Peyer's patch (tissue), 4 donors: ENCODE measurements around the gene SH3TC1. TPM values are rescaled to one million over a fixed set of nuclear protein-coding genes. Genes with fewer than 3 reads are reported as not detected.

Experiments used
- DNase-seq, 3 donors: peaks; one replicate each; pipeline ENCODE4 v3.0.0-alpha.2; 2017 to 2019
- H3K27ac ChIP-seq, 4 donors: fragments of 200-600 bp; sonication (generic); one replicate each; pipeline ENCODE4 v1.5.1; 2016 to 2019
- H3K27me3 ChIP-seq, 2 donors: fragments of 200-600 bp; sonication (generic); one replicate each; pipeline ENCODE4 v1.5.1; 2019
- H3K36me3 ChIP-seq, 3 donors: fragments of 200-600 bp; sonication (generic); one replicate each; pipeline ENCODE4 v1.5.1; 2016 to 2019
- H3K4me1 ChIP-seq, 4 donors: fragments of 200-600 bp; sonication (generic); one replicate each; pipeline ENCODE4 v1.5.1; 2016 to 2019
- H3K4me3 ChIP-seq, 4 donors: fragments of 200-600 bp; sonication (generic); 1 replicate in 3 of 4; 2 replicates in 1 of 4; pipeline ENCODE4 v1.5.1; 2016 to 2019; ENCODE audit warnings: mild to moderate bottlenecking in 1 of 4
- H3K9me3 ChIP-seq, 4 donors: fragments of 200-600 bp; sonication (generic); one replicate each; pipeline ENCODE4 v1.5.1; 2016 to 2019; ENCODE audit warnings: mild to moderate bottlenecking in 1 of 4
- CTCF ChIP-seq, 6 experiments: fragments of 450-650 bp in 4 of 6; fragments of 200-600 bp in 2 of 6; sonication (generic) in 1 of 6; IDR thresholded peaks; one replicate each; pipeline ENCODE4 v1.5.1; 2017 to 2019; ENCODE audit warnings: antibody characterized with exemption in 6 of 6, mild to moderate bottlenecking in 3 of 6, moderate library complexity in 1 of 6
- POLR2A ChIP-seq, 2 donors: fragments of 450-650 bp; IDR thresholded peaks; one replicate each; pipeline ENCODE4 v1.5.1; 2017; ENCODE audit warnings: antibody characterized with exemption in 2 of 2, mild to moderate bottlenecking in 2 of 2, moderate library complexity in 2 of 2
- total RNA-seq, 4 donors: library from RNA; depleted of rRNA; stranded (reverse); fragments of >200 nt; gene quantifications; one replicate each; pipeline ENCODE4 v1.1.0, GENCODE V29; 2016

The SH3TC1 gene
- total RNA-seq, 4 donors from 2014 or later = 4.2 to 88.3 (median 11.8) TPM

- TF ChIP-seq POLR2A (IDR thresholded peaks at IDR 0.05) = no peak
- TF ChIP-seq CTCF (IDR thresholded peaks at IDR 0.05) = no peak
- no peaks in the 10 kb centered on the region for H3K36me3 ChIP-seq
- no peak overlapping the region for H3K27ac ChIP-seq
- H3K4me3 ChIP-seq = no peak overlapping the region
- peaks cover 0 to 9% (median 2%) of the 10 kb centered on the region in 4 donors for H3K4me1 ChIP-seq
- no peaks in the 10 kb centered on the region for H3K27me3 ChIP-seq
- H3K9me3 ChIP-seq = no peaks in the 10 kb centered on the region
- DNase-seq = no peak
These were observed 11.5 kb downstream of the SH3TC1 start for GRCh38 chr4:8210616-8211015.

GRCh38 chr4:8211251-8211650 is 12.2 kb downstream of the SH3TC1 start:
- DNase-seq = no peak
- no peak for TF ChIP-seq CTCF (IDR thresholded peaks at IDR 0.05)
- no peak for TF ChIP-seq POLR2A (IDR thresholded peaks at IDR 0.05)
- Histone ChIP-seq H3K4me1 (peaks cover 0 to 3% (median 1%) of the 10 kb centered on the region in 4 donors), H3K36me3 (no peaks in the 10 kb centered on the region), H3K27ac (no peak overlapping the region), H3K27me3 (no peaks in the 10 kb centered on the region), H3K9me3 (no peaks in the 10 kb centered on the region), H3K4me3 (no peak overlapping the region)

- Histone ChIP-seq H3K27ac (no peak overlapping the region), H3K27me3 (no peaks in the 10 kb centered on the region), H3K9me3 (no peaks in the 10 kb centered on the region), H3K4me1 (no peaks in the 10 kb centered on the region), H3K36me3 (no peaks in the 10 kb centered on the region), H3K4me3 (no peak overlapping the region)
- TF ChIP-seq CTCF (IDR thresholded peaks at IDR 0.05) = no peak
- no peak for TF ChIP-seq POLR2A (IDR thresholded peaks at IDR 0.05)
- no peak for DNase-seq
These were observed 12.9 kb downstream of the SH3TC1 start for GRCh38 chr4:8211737-8212581.

- no peak overlapping the region for H3K27ac ChIP-seq
- no peaks in the 10 kb centered on the region for H3K9me3 ChIP-seq
- H3K27me3 ChIP-seq = no peaks in the 10 kb centered on the region
- TF ChIP-seq POLR2A (IDR thresholded peaks at IDR 0.05) (no peak), CTCF (IDR thresholded peaks at IDR 0.05) (no peak)
- no peak for DNase-seq
- H3K36me3 ChIP-seq = no peaks in the 10 kb centered on the region
- H3K4me1 ChIP-seq = no peaks in the 10 kb centered on the region
- no peak overlapping the region for H3K4me3 ChIP-seq
These were observed 13.5 kb downstream of the SH3TC1 start for GRCh38 chr4:8212622-8213021.

GRCh38 chr4:8213121-8213520 is 14.0 kb downstream of the SH3TC1 start:
- no peak for TF ChIP-seq CTCF (IDR thresholded peaks at IDR 0.05)
- no peak for TF ChIP-seq POLR2A (IDR thresholded peaks at IDR 0.05)

More at GRCh38 chr4:8213121-8213520, 14.0 kb downstream of the SH3TC1 start:
- Histone ChIP-seq H3K4me3 (no peak overlapping the region), H3K27me3 (no peaks in the 10 kb centered on the region), H3K36me3 (no peaks in the 10 kb centered on the region), H3K9me3 (no peaks in the 10 kb centered on the region), H3K4me1 (no peaks in the 10 kb centered on the region), H3K27ac (no peak overlapping the region)
- no peak for DNase-seq
